Progenitor cell of endocrine pancreas (in vitro differentiated cells): ENCODE data around the gene AKIRIN2. TPM values are rescaled to one million over a fixed set of nuclear protein-coding genes. Genes with fewer than 3 reads are reported as not detected.

Experiments used
- DNase-seq: peaks from one replicate; pipeline ENCODE4 v3.0.0; 2021; ENCODE audit warnings: low spot score; ENCODE audit not compliant: unreplicated experiment
- H3K27ac Mint-ChIP-seq: 2 replicates; pipeline ENCODE4 v1.8.0; 2021; ENCODE audit warnings: mild to moderate bottlenecking, moderate library complexity, mixed read lengths
- H3K27me3 Mint-ChIP-seq: 2 replicates; pipeline ENCODE4 v1.8.0; 2021; ENCODE audit warnings: mixed read lengths
- H3K36me3 Mint-ChIP-seq: 2 replicates; pipeline ENCODE4 v1.8.0; 2022; ENCODE audit warnings: mixed read lengths; ENCODE audit not compliant: insufficient read depth
- H3K4me1 Mint-ChIP-seq: 2 replicates; pipeline ENCODE4 v1.8.0; 2021; ENCODE audit warnings: low read depth, mixed read lengths
- H3K4me3 Mint-ChIP-seq: 2 replicates; pipeline ENCODE4 v1.8.0; 2021; ENCODE audit warnings: low read depth, mild to moderate bottlenecking, moderate library complexity, mixed read lengths
- H3K9me3 Mint-ChIP-seq: 2 replicates; pipeline ENCODE4 v1.8.0; 2021; ENCODE audit warnings: low read depth, mixed read lengths
- long read RNA-seq: library from polyadenylated mRNA; unstranded; transcript quantifications from one replicate; pipeline ENCODE4 v2.0.0, GENCODE V29; 2020
- total RNA-seq: library from RNA; stranded (reverse); gene quantifications from 2 replicates; pipeline ENCODE4 v1.2.1, GENCODE V29; 2021
- TF ChIP-seq, protein P1 (sequence below): fragments of 200-600 bp; sonication (generic); IDR thresholded peaks from one replicate; pipeline ENCODE4 v1.5.0; 2021; ENCODE audit warnings: antibody characterized with exemption, mild to moderate bottlenecking; ENCODE audit not compliant: unreplicated experiment

Gene AKIRIN2
- total RNA-seq, result 77.8 and 86.3 TPM in 2 replicates
- long read RNA-seq, transcript AKIRIN2-201 (5 exons, 1,662 nt), result major isoform, 13 of 21 reads
- long read RNA-seq, partial matches to known transcripts, result 0 of 21 reads
- long read RNA-seq, other reads (novel, unspliced or antisense), result 8 of 21 reads

GRCh38 chr6:87701676-87702588, at the start of gene AKIRIN2:
AKIRIN2 (minus strand) TSS chr6:87702233; CDS start chr6:87701684, 549 bp downstream.
- peak; percentile 94 for DNase-seq
- peak within 1 kb of the TSS; percentile 97 for H3K27ac Mint-ChIP-seq
- H3K4me1 Mint-ChIP-seq, result peaks cover 29% of the 10 kb centered on the region
- H3K36me3 Mint-ChIP-seq, result peaks cover 2% of the 10 kb centered on the region
- TF ChIP-seq, protein P1, sequence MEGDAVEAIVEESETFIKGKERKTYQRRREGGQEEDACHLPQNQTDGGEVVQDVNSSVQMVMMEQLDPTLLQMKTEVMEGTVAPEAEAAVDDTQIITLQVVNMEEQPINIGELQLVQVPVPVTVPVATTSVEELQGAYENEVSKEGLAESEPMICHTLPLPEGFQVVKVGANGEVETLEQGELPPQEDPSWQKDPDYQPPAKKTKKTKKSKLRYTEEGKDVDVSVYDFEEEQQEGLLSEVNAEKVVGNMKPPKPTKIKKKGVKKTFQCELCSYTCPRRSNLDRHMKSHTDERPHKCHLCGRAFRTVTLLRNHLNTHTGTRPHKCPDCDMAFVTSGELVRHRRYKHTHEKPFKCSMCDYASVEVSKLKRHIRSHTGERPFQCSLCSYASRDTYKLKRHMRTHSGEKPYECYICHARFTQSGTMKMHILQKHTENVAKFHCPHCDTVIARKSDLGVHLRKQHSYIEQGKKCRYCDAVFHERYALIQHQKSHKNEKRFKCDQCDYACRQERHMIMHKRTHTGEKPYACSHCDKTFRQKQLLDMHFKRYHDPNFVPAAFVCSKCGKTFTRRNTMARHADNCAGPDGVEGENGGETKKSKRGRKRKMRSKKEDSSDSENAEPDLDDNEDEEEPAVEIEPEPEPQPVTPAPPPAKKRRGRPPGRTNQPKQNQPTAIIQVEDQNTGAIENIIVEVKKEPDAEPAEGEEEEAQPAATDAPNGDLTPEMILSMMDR, result no peak
- no peaks in the 10 kb centered on the region for H3K9me3 Mint-ChIP-seq
- peak within 1 kb of the TSS; percentile 98 for H3K4me3 Mint-ChIP-seq
- no peaks in the 10 kb centered on the region for H3K27me3 Mint-ChIP-seq

GRCh38 chr6:87747646-87748045, 45.6 kb upstream of the AKIRIN2 start:
- H3K4me3 Mint-ChIP-seq, result no peak overlapping the region
- TF ChIP-seq, protein P1, result no peak
- no peaks in the 10 kb centered on the region for H3K27me3 Mint-ChIP-seq
- no peak overlapping the region for H3K27ac Mint-ChIP-seq
- no peaks in the 10 kb centered on the region for H3K4me1 Mint-ChIP-seq
- H3K36me3 Mint-ChIP-seq, result no peaks in the 10 kb centered on the region
- H3K9me3 Mint-ChIP-seq, result no peaks in the 10 kb centered on the region
- no peak for DNase-seq

DNA sequence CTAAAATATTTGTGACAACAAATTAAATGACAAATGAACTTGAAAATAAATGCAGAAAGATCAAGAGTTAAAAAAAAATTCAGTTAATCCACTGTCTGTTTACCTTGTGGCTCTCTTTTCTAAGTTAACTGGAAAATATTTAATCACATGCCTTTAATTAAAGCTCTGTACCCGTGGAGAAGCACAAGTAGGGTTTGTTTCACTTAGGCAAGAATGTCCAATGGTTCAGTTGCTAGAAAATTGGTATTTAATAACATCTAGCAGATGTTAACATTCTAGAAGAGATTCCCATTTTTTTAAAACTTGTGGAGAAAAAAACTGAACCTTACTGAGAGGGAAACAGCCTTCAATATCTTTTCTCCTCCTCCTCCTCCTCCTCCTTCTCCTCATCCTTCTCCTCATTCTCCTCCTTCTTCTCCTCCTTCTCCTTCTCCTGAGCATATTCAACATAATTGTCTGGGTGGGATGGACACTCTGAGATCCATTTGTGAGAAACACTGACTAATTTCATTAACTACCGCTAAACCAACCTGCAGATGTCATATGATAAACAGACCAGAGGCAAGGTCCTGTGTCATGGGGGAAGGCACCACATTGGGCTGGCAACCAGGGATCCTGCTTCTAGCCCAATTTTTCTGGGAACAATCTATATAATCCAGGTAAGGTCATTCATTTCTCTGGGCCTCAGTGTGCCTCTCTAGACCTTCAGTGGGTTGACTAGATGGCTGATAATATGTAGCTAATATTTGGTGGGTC, 44.1 kb upstream of the AKIRIN2 start:
- Mint-ChIP-seq H3K9me3 (no peaks in the 10 kb centered on the region), H3K27me3 (no peaks in the 10 kb centered on the region), H3K36me3 (no peaks in the 10 kb centered on the region), H3K4me3 (no peak overlapping the region), H3K4me1 (no peaks in the 10 kb centered on the region), H3K27ac (no peak overlapping the region)
- DNase-seq, result no peak
- TF ChIP-seq, protein P1, result no peak

DNA sequence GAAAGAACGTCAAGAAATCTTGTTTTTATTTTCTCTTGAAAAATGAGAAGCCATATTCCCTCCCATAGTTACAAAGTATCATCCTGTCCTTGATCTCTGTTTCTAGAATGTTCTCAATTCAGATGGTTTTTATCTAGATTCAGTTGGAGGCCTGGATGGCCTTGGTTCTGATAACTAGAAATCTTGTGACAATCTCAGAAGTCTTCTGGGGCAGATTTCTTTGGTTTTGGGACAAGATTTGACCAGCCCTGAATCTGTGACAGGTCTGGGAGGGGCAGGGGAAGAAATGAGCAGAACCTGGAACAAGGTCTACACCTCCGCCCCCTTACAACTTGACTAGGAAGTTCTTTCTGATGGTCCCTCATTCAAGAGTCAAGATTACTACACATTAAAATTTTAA, 41.4 kb upstream of the AKIRIN2 start:
- no peaks in the 10 kb centered on the region for H3K27me3 Mint-ChIP-seq
- no peak overlapping the region for H3K27ac Mint-ChIP-seq
- H3K9me3 Mint-ChIP-seq, result no peaks in the 10 kb centered on the region
- TF ChIP-seq, protein P1, result no peak
- H3K4me1 Mint-ChIP-seq, result no peaks in the 10 kb centered on the region
- H3K36me3 Mint-ChIP-seq, result no peaks in the 10 kb centered on the region
- no peak overlapping the region for H3K4me3 Mint-ChIP-seq
- DNase-seq, result no peak

- TF ChIP-seq, protein P1, result no peak
- Mint-ChIP-seq H3K4me3 (no peak overlapping the region), H3K9me3 (no peaks in the 10 kb centered on the region), H3K27me3 (no peaks in the 10 kb centered on the region), H3K36me3 (no peaks in the 10 kb centered on the region), H3K4me1 (no peaks in the 10 kb centered on the region), H3K27ac (no peak overlapping the region)
- DNase-seq, result no peak
Observed at GRCh38 chr6:87742106-87742505, 40.1 kb upstream of the AKIRIN2 start.
